A549 (cell line): ENCODE measurements around the gene MIS18BP1. TPM values are rescaled to one million over a fixed set of nuclear protein-coding genes. Genes with fewer than 3 reads are reported as not detected.

Experiments
- ATAC-seq, 2 experiments: fragments of 200-7000 bp in 1 of 2; fragments of >200 bp in 1 of 2; cut with Nextera tagmentation in 1 of 2; cut with Tn5 transposase in 1 of 2; 3 replicates each; pipeline versions ENCODE4 v1.8.0 to v1.9.1; 2018 to 2020; ENCODE audit warnings: mild to moderate bottlenecking in 1 of 2, moderate library complexity in 1 of 2
- CTCF ChIA-PET: fragments of 300-600 bp; sonication (Branson Sonifier 250); formaldehyde crosslinking; extraction: SDS; loops from one replicate; lab custom pipeline; 2021; ENCODE audit warnings: antibody characterized with exemption, inconsistent platforms; lab: Yijun Ruan, JAX
- POLR2A ChIA-PET: fragments of 350-600 bp; formaldehyde crosslinking; extraction: SDS; loops from one replicate; lab custom pipeline; 2021; ENCODE audit warnings: antibody characterized with exemption, inconsistent platforms; lab: Yijun Ruan, JAX
- DNase-seq, 2 experiments: peaks; one replicate each; pipeline versions ENCODE4 v3.0.0 to v3.0.0-alpha.2; 2011 to 2016; ENCODE audit warnings: low read depth in 1 of 2, low spot score in 1 of 2
- FAIRE-seq: peaks from 2 replicates; lab custom pipeline; 2011; peaks lifted over from hg19 to GRCh38; lab: Jason Lieb, UNC
- H3K27ac ChIP-seq, 2 experiments: fragments of >200 bp; sonication (Bioruptor Twin); formaldehyde crosslinking; 3 replicates each; pipeline ENCODE4 v1.5.1; 2016 to 2017
- H3K4me1 ChIP-seq: fragments of >200 bp; sonication (Bioruptor Twin); formaldehyde crosslinking; 3 replicates; pipeline ENCODE4 v1.6.1; 2016
- H3K4me2 ChIP-seq: fragments of >200 bp; sonication (Bioruptor Twin); formaldehyde crosslinking; 3 replicates; pipeline ENCODE4 v1.6.1; 2016
- H3K4me3 ChIP-seq: fragments of >200 bp; sonication (Bioruptor Twin); formaldehyde crosslinking; 3 replicates; pipeline ENCODE4 v1.5.1; 2016
- H3K9me3 ChIP-seq: fragments of >200 bp; sonication (Bioruptor Twin); formaldehyde crosslinking; 3 replicates; pipeline ENCODE4 v1.6.1; 2016
- BCL3 ChIP-seq: fragments of >200 bp; sonication (Bioruptor Twin); formaldehyde crosslinking; IDR thresholded peaks from 3 replicates; pipeline ENCODE4 v1.6.1; 2016
- CBX2 ChIP-seq: fragments of 200-600 bp; sonication (generic); IDR thresholded peaks from 2 replicates; pipeline ENCODE4 v1.6.1; 2016; ENCODE audit warnings: low read depth, mild to moderate bottlenecking, borderline replicate concordance
- CBX8 ChIP-seq: fragments of 200-600 bp; sonication (generic); IDR thresholded peaks from 2 replicates; pipeline ENCODE4 v1.6.1; 2016
- CEBPB ChIP-seq, 2 experiments: fragments of >200 bp in 1 of 2; sonication (Bioruptor Twin) in 1 of 2; formaldehyde crosslinking in 1 of 2; IDR thresholded peaks; 2 replicates each; pipeline ENCODE4 v1.6.1; 2012 to 2016
- CHD2 ChIP-seq: fragments of 150-350 bp; IDR thresholded peaks from 2 replicates; pipeline ENCODE4 v1.6.1; 2014; ENCODE audit warnings: low read length; ENCODE audit not compliant: partially characterized antibody
- CHD4 ChIP-seq: fragments of 200-600 bp; sonication (generic); IDR thresholded peaks from 2 replicates; pipeline ENCODE4 v1.6.1; 2016; ENCODE audit warnings: antibody characterized with exemption, mild to moderate bottlenecking, borderline replicate concordance
- CTCF ChIP-seq: fragments of >200 bp; sonication (Bioruptor Twin); formaldehyde crosslinking; IDR thresholded peaks from 3 replicates; pipeline ENCODE4 v1.5.1; 2016
- EHF ChIP-seq: fragments of 250-450 bp; sonication (Bioruptor Pico); IDR thresholded peaks from 2 replicates; pipeline ENCODE4 v1.5.0; 2020; ENCODE audit warnings: mild to moderate bottlenecking
- EHMT2 ChIP-seq: fragments of 200-600 bp; sonication (generic); IDR thresholded peaks from 2 replicates; pipeline ENCODE4 v1.6.1; 2016; ENCODE audit warnings: antibody characterized with exemption, low read depth, mild to moderate bottlenecking, moderate library complexity
- GATA3 ChIP-seq: IDR thresholded peaks from 2 replicates; pipeline ENCODE4 v1.6.1; 2012; ENCODE audit warnings: borderline replicate concordance
- HES2 ChIP-seq: fragments of >200 bp; sonication (Bioruptor Twin); formaldehyde crosslinking; IDR thresholded peaks from 2 replicates; pipeline ENCODE4 v1.6.1; 2016
- HOXA7 ChIP-seq: fragments of 250-450 bp; sonication (Bioruptor Pico); IDR thresholded peaks from 2 replicates; pipeline ENCODE4 v1.5.0; 2020; ENCODE audit warnings: mild to moderate bottlenecking, moderate library complexity
- HOXB5 ChIP-seq: fragments of 250-450 bp; sonication (Bioruptor Pico); IDR thresholded peaks from 2 replicates; pipeline ENCODE4 v1.5.0; 2020; ENCODE audit warnings: mild to moderate bottlenecking, moderate library complexity
- KDM1A ChIP-seq: fragments of 200-600 bp; sonication (generic); IDR thresholded peaks from 2 replicates; pipeline ENCODE4 v1.6.1; 2016; ENCODE audit warnings: low read depth, mild to moderate bottlenecking
- MAFK ChIP-seq: fragments of 450-650 bp; IDR thresholded peaks from 2 replicates; pipeline ENCODE4 v1.6.1; 2014; ENCODE audit not compliant: partially characterized antibody
- MAX ChIP-seq: IDR thresholded peaks from 2 replicates; pipeline ENCODE4 v1.6.1; 2012
- MAZ ChIP-seq: fragments of 150-350 bp; IDR thresholded peaks from 2 replicates; pipeline ENCODE4 v1.6.1; 2014; ENCODE audit warnings: antibody characterized with exemption, low read depth, low read length, borderline replicate concordance
- NFE2L2 ChIP-seq: fragments of 150-350 bp; conservative IDR thresholded peaks from 2 replicates; pipeline ENCODE4 v1.6.1; 2014; ENCODE audit warnings: low read length
- NR3C1 ChIP-seq: fragments of >200 bp; sonication (Bioruptor Twin); formaldehyde crosslinking; IDR thresholded peaks from 3 replicates; pipeline ENCODE4 v1.6.1; 2017
- PHF8 ChIP-seq: fragments of 200-600 bp; sonication (generic); IDR thresholded peaks from 2 replicates; pipeline ENCODE4 v1.6.1; 2016; ENCODE audit warnings: low read depth, mild to moderate bottlenecking, antibody characterized with exemption, moderate library complexity, borderline replicate concordance
- POLR2A ChIP-seq: IDR thresholded peaks from 2 replicates; pipeline ENCODE4 v1.6.1; 2012; ENCODE audit warnings: mild to moderate bottlenecking, low read length
- POLR2AphosphoS2 ChIP-seq: conservative IDR thresholded peaks from 2 replicates; pipeline ENCODE4 v1.6.1; 2012; ENCODE audit warnings: low read length, improper control_type of control experiment, inconsistent platforms
- REST ChIP-seq: fragments of 200-600 bp; sonication (generic); IDR thresholded peaks from 2 replicates; pipeline ENCODE4 v1.6.1; 2016; ENCODE audit warnings: antibody characterized with exemption, mild to moderate bottlenecking, moderate library complexity
- SMC3 ChIP-seq: fragments of >200 bp; sonication (Bioruptor Twin); formaldehyde crosslinking; IDR thresholded peaks from 3 replicates; pipeline ENCODE4 v1.6.1; 2018; ENCODE audit warnings: inconsistent platforms
- SREBF2 ChIP-seq: fragments of 450-650 bp; IDR thresholded peaks from 2 replicates; pipeline ENCODE4 v1.6.1; 2014; ENCODE audit warnings: mild to moderate bottlenecking, moderate library complexity
- ZC3H11A ChIP-seq: fragments of 450-650 bp; IDR thresholded peaks from 2 replicates; pipeline ENCODE4 v1.6.1; 2014; ENCODE audit warnings: antibody characterized with exemption, mild to moderate bottlenecking
- ZFP36 ChIP-seq: fragments of 450-650 bp; IDR thresholded peaks from 2 replicates; pipeline ENCODE4 v1.6.1; 2014; ENCODE audit warnings: borderline replicate concordance; ENCODE audit not compliant: partially characterized antibody
- ZSCAN20 ChIP-seq: fragments of 250-450 bp; sonication (Bioruptor Pico); IDR thresholded peaks from 2 replicates; pipeline ENCODE4 v1.8.0; 2022; ENCODE audit warnings: mild to moderate bottlenecking, moderate library complexity
- WGBS: methylation state at CpG from one replicate; pipeline ENCODE4 v1.1.6; 2017; ENCODE audit errors: missing lambda C conversion rate; 5-methylcytosine and 5-hydroxymethylcytosine counted together
- polyA plus RNA-seq, 4 experiments: library from polyadenylated mRNA; depleted of rRNA in 3 of 4; stranded (reverse); fragments of >200 nt; fragmentation: RNase III in 1 of 4; extraction: RNeasy Plus Mini Kit Qiagen cat#74134 plus additional on column Dnase treatment in 1 of 4; gene quantifications; 2 replicates in 3 of 4; 3 replicates in 1 of 4; pipeline ENCODE4 v1.2.3, GENCODE V29; 2011 to 2017

The MIS18BP1 gene
- polyA plus RNA-seq, 2 of the 4 experiments (the other 2 are of a cell fraction), result 26.1 to 38.0 TPM

GRCh38 chr14:45246151-45246550 lies 6.9 kb downstream of the MIS18BP1 start:
- no peak for DNase-seq
- H3K27ac ChIP-seq, result no peak overlapping the region
- CTCF ChIA-PET, result interaction anchor here (2.7 kb wide), 1 partner anchor 22 kb away, joined by 6 read pairs; no protein-coding TSS in a partner anchor
- 97% methylated on average over 3 of the region's 3 CpGs for WGBS
- TF ChIP-seq SMC3, result no peak
- no peak for TF ChIP-seq NR3C1
- no peak for TF ChIP-seq CBX2
- TF ChIP-seq NFE2L2, result no peak
- no peak for TF ChIP-seq MAFK
- TF ChIP-seq, all 56 proteins: peak for 0
- POLR2A ChIA-PET, result no interaction called here
- Histone ChIP-seq H3K9me3 (no peaks in the 10 kb centered on the region), H3K4me1 (peaks cover 26% of the 10 kb centered on the region), H3K4me3 (no peak overlapping the region), H3K4me2 (no peak overlapping the region)
- no peak for ATAC-seq
- FAIRE-seq, result no peak

- ChIA-PET CTCF (interaction anchor here (1.2 to 2.3 kb wide), 2 partner anchors 10 to 26 kb away, joined by 5 to 10 read pairs; partner anchors contain the start of gene MIS18BP1), POLR2A (no interaction called here)
- 92% methylated on average over 3 of the region's 3 CpGs for WGBS
- no peak overlapping the region for H3K4me2 ChIP-seq
- H3K4me1 ChIP-seq, result peaks cover 13% of the 10 kb centered on the region
- H3K4me3 ChIP-seq, result no peak overlapping the region
- H3K27ac ChIP-seq, result no peak overlapping the region
- DNase-seq (no peak), FAIRE-seq (no peak), ATAC-seq (no peak)
- H3K9me3 ChIP-seq, result no peaks in the 10 kb centered on the region
- TF ChIP-seq POLR2AphosphoS2 (no peak), CBX8 (no peak), PHF8 (no peak), GATA3 (no peak), ZSCAN20 (CRISPR knock-in tag) (no peak), HOXB5 (CRISPR knock-in tag) (no peak), KDM1A (no peak), SREBF2 (no peak), HOXA7 (no peak), HES2 (no peak), MAX (no peak), BCL3 (no peak), CTCF (no peak)
Observed at GRCh38 chr14:45242706-45243105, 10.3 kb downstream of the MIS18BP1 start.

- ATAC-seq (no peak), FAIRE-seq (no peak), DNase-seq (no peak)
- CTCF ChIA-PET, result interaction anchor here (1.1 to 1.2 kb wide), 2 partner anchors 10 to 30 kb away, joined by 3 to 4 read pairs; no protein-coding TSS in a partner anchor
- Histone ChIP-seq H3K9me3 (no peaks in the 10 kb centered on the region), H3K4me3 (no peak overlapping the region), H3K4me2 (no peak overlapping the region), H3K4me1 (no peaks in the 10 kb centered on the region), H3K27ac (no peak overlapping the region)
- TF ChIP-seq ZSCAN20 (CRISPR knock-in tag) (no peak), REST (no peak), EHMT2 (no peak), PHF8 (no peak), EHF (CRISPR knock-in tag) (no peak), MAZ (no peak), ZFP36 (no peak), ZC3H11A (no peak), CHD4 (no peak), POLR2A (no peak), CHD2 (no peak), CEBPB (IDR thresholded peaks at IDR 0.05) (no peak)
- POLR2A ChIA-PET, result interaction anchor here (0.5 kb wide), 1 partner anchor 29 kb away, joined by 5 read pairs; no protein-coding TSS in a partner anchor
- WGBS, result 62% methylated on average over 2 of the region's 2 CpGs
Observed at GRCh38 chr14:45238988-45239387, 14.0 kb downstream of the MIS18BP1 start.
